Stimulated activated naive CD8-positive, alpha-beta T cell treated with anti-CD3 and anti-CD28 coated beads, Interleukin-15, amount 100 ng/mL, for 72 hours (primary cell): ENCODE data around the gene THRA.
A peak's percentile ranks its signal among the peaks of the same experiment; 100 is the strongest.

Experiments
- ATAC-seq: fragments of 150-1000 bp; cut with Tn5 transposase; 2 replicates; pipeline ENCODE4 v1.10.0; 2021; ENCODE audit warnings: mild to moderate bottlenecking, moderate library complexity
- DNase-seq, 2 donors: peaks; one replicate each; pipeline ENCODE4 v3.0.0; 2021 to 2022
- H3K27ac Mint-ChIP-seq, 2 donors: one replicate each; pipeline ENCODE4 v1.8.0; 2022; ENCODE audit warnings: mild to moderate bottlenecking in 2 of 2, mixed read lengths in 2 of 2, moderate library complexity in 2 of 2
- H3K27me3 Mint-ChIP-seq: one replicate; pipeline ENCODE4 v1.8.0; 2022; ENCODE audit warnings: mixed read lengths
- H3K4me1 Mint-ChIP-seq: one replicate; pipeline ENCODE4 v1.8.0; 2022; ENCODE audit warnings: mild to moderate bottlenecking, mixed read lengths
- H3K4me3 Mint-ChIP-seq, 2 donors: one replicate each; pipeline ENCODE4 v1.8.0; 2022; ENCODE audit warnings: mild to moderate bottlenecking in 2 of 2, mixed read lengths in 2 of 2, moderate library complexity in 1 of 2
- H3K9me3 Mint-ChIP-seq, 2 donors: one replicate each; pipeline ENCODE4 v1.8.0; 2022; ENCODE audit warnings: mixed read lengths in 2 of 2

Gene THRA, protein sequence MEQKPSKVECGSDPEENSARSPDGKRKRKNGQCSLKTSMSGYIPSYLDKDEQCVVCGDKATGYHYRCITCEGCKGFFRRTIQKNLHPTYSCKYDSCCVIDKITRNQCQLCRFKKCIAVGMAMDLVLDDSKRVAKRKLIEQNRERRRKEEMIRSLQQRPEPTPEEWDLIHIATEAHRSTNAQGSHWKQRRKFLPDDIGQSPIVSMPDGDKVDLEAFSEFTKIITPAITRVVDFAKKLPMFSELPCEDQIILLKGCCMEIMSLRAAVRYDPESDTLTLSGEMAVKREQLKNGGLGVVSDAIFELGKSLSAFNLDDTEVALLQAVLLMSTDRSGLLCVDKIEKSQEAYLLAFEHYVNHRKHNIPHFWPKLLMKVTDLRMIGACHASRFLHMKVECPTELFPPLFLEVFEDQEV

DNA sequence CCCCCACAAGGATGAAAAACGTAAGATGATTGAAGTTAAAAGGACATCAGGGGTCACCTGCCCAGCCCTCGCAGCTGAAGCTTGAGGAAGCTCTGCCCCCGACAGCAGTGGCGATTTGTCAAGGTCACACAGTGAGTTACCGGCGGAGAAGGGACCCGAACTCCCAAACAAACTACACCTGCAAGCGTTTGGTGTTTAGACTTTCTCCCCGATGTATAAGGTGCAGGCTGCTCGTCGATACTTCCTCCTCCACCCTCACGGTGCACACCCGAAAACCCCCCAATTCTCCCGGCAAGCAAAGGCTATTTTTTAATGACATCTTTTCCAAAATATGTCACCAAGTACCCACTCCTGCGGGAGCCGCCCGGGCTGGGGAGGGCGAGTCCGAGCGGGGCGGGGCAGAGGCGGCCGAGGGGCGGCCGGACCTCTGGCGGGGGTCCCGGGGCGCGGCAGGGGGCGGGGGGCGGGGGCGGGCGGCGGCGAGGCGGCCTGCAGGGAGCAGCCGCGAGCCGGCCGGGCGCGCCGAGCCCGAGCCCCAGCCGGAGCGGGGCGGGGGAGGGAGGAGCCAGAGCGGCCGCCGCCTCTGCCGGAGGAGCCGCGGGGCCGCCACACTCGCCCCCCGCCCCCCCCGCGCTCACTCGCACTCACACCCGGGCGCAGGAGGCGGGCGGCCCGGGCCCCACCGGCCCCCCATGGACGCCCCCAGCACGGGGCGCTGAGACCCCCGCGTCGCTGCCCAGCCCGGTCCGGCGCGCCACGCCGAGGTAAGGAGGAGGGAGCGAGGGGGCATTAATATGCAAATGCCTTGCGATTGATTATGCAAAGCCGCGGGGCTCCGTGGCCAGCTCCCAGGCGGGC, at the start of gene THRA:
Gene THRA, plus strand, starts transcription at position 637 of the 858 bp plus-strand sequence. CDS start 11,524 bp downstream, outside the sequence.
- peak within 1 kb of the TSS; percentile 85 to 91 for H3K27ac Mint-ChIP-seq
- peaks cover 52% of the 10 kb centered on the region for H3K4me1 Mint-ChIP-seq
- peak; percentile 60 to 72 for DNase-seq
- peaks cover 15% of the 10 kb centered on the region for H3K27me3 Mint-ChIP-seq
- ATAC-seq, result peak; percentile 85
- peak within 1 kb of the TSS; percentile 88 to 94 for H3K4me3 Mint-ChIP-seq
- H3K9me3 Mint-ChIP-seq, result no peaks in the 10 kb centered on the region

DNA sequence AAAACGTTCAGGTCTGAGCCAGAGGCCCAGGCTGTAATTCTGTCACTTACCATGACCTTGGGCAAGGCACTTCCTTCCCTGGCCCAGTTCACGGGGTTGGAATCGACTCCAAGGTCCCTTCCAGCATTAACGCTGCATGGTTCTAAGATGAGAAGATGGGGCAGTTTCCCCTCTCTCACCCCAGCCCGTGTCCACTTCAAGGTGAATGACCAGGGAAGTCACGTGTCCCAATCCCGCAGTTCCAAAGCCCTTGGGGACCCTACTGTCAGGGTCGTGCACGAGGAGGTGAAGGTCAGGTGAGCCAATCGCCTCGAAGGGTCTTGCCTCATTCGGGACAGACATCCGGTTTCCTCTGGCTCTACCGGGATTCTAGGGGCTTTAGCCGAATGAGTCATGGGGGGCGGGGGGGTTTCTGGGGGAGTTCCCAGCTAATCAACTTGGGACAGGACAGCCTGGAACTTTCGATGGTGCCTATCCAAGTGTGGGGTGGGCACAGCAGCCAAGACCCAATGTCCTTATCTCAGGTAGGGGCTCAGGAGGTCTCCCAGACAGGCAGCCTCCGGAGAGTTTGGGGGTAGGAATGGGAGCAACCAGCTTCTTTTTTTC, 48.3 kb upstream of the THRA start:
- H3K27ac Mint-ChIP-seq, result no peak overlapping the region
- no peaks in the 10 kb centered on the region for H3K9me3 Mint-ChIP-seq
- ATAC-seq (no peak), DNase-seq (no peak)
- peaks cover 28% of the 10 kb centered on the region for H3K4me1 Mint-ChIP-seq
- H3K27me3 Mint-ChIP-seq, result peaks cover 9% of the 10 kb centered on the region
- no peak overlapping the region for H3K4me3 Mint-ChIP-seq

DNA sequence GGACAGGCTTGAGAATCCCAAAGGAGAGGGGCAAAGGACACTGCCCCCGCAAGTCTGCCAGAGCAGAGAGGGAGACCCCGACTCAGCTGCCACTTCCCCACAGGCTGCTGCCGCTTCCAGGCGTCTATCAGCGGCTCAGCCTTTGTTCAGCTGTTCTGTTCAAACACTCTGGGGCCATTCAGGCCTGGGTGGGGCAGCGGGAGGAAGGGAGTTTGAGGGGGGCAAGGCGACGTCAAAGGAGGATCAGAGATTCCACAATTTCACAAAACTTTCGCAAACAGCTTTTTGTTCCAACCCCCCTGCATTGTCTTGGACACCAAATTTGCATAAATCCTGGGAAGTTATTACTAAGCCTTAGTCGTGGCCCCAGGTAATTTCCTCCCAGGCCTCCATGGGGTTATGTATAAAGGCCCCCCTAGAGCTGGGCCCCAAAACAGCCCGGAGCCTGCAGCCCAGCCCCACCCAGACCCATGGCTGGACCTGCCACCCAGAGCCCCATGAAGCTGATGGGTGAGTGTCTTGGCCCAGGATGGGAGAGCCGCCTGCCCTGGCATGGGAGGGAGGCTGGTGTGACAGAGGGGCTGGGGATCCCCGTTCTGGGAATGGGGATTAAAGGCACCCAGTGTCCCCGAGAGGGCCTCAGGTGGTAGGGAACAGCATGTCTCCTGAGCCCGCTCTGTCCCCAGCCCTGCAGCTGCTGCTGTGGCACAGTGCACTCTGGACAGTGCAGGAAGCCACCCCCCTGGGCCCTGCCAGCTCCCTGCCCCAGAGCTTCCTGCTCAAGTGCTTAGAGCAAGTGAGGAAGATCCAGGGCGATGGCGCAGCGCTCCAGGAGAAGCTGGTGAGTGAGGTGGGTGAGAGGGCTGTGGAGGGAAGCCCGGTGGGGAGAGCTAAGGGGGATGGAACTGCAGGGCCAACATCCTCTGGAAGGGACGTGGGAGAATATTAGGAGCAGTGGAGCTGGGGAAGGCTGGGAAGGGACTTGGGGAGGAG, 47.5 kb upstream of the THRA start, which contains the start of gene CSF3:
Gene CSF3, plus strand, starts transcription at position 436 of the 993 bp plus-strand sequence. Its CDS starts 35 bp downstream, at position 471.
- Mint-ChIP-seq H3K4me3 (no peak within 1 kb of the TSS), H3K27ac (peak within 1 kb of the TSS in 1 of 2 donors; percentile 92), H3K4me1 (peaks cover 24% of the 10 kb centered on the region), H3K27me3 (peaks cover 9% of the 10 kb centered on the region), H3K9me3 (no peaks in the 10 kb centered on the region)
- DNase-seq, result no peak
- no peak for ATAC-seq

DNA sequence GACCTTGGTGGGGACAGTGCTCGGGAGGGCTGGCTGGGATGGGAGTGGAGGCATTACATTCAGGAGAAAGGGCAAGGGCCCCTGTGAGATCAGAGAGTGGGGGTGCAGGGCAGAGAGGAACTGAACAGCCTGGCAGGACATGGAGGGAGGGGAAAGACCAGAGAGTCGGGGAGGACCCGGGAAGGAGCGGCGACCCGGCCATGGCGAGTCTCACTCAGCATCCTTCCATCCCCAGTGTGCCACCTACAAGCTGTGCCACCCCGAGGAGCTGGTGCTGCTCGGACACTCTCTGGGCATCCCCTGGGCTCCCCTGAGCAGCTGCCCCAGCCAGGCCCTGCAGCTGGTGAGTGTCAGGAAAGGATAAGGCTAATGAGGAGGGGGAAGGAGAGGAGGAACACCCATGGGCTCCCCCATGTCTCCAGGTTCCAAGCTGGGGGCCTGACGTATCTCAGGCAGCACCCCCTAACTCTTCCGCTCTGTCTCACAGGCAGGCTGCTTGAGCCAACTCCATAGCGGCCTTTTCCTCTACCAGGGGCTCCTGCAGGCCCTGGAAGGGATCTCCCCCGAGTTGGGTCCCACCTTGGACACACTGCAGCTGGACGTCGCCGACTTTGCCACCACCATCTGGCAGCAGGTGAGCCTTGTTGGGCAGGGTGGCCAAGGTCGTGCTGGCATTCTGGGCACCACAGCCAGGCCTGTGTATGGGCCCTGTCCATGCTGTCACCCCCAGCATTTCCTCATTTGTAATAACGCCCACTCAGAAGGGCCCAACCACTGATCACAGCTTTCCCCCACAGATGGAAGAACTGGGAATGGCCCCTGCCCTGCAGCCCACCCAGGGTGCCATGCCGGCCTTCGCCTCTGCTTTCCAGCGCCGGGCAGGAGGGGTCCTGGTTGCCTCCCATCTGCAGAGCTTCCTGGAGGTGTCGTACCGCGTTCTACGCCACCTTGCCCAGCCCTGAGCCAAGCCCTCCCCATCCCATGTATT, 46.5 kb upstream of the THRA start:
- H3K9me3 Mint-ChIP-seq, result no peaks in the 10 kb centered on the region
- H3K4me3 Mint-ChIP-seq, result no peak overlapping the region
- ATAC-seq (no peak), DNase-seq (no peak)
- peak overlapping the region in 1 of 2 donors; percentile 19 for H3K27ac Mint-ChIP-seq
- peaks cover 22% of the 10 kb centered on the region for H3K4me1 Mint-ChIP-seq
- peaks cover 9% of the 10 kb centered on the region for H3K27me3 Mint-ChIP-seq

DNA sequence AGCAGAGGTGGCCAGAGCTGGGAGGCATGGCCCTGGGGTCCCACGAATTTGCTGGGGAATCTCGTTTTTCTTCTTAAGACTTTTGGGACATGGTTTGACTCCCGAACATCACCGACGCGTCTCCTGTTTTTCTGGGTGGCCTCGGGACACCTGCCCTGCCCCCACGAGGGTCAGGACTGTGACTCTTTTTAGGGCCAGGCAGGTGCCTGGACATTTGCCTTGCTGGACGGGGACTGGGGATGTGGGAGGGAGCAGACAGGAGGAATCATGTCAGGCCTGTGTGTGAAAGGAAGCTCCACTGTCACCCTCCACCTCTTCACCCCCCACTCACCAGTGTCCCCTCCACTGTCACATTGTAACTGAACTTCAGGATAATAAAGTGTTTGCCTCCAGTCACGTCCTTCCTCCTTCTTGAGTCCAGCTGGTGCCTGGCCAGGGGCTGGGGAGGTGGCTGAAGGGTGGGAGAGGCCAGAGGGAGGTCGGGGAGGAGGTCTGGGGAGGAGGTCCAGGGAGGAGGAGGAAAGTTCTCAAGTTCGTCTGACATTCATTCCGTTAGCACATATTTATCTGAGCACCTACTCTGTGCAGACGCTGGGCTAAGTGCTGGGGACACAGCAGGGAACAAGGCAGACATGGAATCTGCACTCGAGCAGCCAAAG, 45.2 kb upstream of the THRA start:
- H3K27me3 Mint-ChIP-seq, result peaks cover 2% of the 10 kb centered on the region
- peaks cover 10% of the 10 kb centered on the region for H3K4me1 Mint-ChIP-seq
- no peak for ATAC-seq
- no peak overlapping the region for H3K4me3 Mint-ChIP-seq
- no peak for DNase-seq
- H3K9me3 Mint-ChIP-seq, result no peaks in the 10 kb centered on the region
- peak overlapping the region in 1 of 2 donors; percentile 89 for H3K27ac Mint-ChIP-seq

DNA sequence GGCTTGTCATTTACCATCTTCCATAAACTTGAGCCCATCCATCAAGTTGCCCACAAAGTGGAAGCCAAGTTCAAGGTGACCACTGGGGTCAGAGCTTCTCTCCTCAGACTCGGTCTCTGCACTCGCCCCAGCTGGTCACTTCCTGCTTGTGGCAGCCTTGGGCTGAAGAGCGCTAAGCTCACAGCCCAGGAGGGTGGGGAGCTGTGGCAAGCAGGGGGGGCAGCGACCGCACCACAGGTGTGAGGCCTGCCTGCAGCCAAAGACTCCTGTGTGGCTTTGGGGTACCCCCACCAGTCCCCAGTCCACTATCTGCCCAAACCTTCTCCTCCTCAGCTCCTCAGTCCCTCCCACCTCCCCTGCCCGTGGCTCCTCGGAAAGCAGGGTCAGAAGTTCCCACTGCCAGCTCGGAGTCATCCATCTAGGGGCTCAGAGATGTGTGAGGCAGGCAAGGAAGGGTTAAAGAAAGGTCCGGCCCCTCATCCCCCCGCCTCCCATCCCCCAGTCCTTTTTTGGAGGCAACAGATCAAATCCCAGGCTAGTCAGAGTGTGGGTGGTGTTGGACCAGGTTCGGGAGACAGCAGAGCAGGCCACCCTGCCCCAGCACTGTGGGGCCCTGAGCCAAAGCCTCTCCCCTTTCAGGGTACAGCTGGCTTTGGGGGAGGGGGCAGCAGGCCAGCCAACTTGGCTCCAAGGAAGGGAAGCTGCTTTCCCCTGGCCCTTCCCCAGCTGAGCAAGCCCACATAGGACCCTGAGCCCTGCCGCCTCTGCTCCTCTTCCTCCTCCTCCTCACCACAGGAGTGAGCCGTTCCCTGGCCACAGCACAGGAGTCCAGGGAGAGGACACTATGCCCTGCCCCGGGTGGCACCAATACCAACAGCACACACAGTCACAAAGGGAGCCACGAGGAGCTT, 44.3 kb upstream of the THRA start:
- Mint-ChIP-seq H3K27ac (peak overlapping the region in 1 of 2 donors; percentile 77), H3K4me3 (no peak overlapping the region), H3K27me3 (no peaks in the 10 kb centered on the region), H3K4me1 (peaks cover 7% of the 10 kb centered on the region), H3K9me3 (no peaks in the 10 kb centered on the region)
- ATAC-seq, result no peak
- DNase-seq, result no peak

DNA sequence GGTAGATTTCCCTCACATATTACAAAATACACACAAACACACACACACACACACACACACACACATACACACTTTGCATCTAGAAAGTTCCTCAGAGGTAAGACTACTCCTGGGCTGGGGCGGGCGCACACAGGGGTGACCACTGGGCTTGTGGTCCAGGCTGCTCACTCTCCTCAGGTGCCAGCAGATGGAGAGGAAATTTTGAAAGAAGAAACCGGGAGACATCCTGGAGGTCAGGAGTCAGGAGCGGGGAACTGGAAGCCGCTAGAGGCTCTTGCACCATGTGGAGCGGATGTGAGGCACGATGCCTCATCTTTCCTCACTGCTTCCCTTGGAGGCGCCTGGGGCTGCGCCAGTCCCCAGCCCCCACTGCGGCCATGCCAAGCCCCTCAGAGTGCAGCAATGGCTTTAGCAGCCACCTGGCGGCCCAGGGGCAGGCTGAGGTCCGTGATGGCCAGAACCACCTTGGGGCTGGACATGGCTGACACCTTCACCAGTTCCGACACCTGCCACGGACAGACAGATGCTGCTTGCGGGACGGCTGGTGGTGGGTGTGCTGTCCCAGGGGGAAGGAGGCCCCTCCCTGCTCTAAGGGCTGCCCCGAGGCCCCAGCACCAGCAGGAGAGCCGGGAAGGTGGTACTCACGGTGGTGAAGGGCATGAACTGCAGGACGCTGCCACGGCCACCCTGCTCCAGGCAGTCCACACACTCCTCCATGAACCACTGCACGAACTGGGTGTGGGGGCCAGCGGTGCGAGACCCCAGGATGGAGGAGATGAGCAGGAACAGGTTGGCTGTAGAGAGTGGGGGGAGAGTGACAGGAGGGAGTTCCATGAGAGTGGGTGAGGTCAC, 43.4 kb upstream of the THRA start:
- DNase-seq, result no peak

DNA sequence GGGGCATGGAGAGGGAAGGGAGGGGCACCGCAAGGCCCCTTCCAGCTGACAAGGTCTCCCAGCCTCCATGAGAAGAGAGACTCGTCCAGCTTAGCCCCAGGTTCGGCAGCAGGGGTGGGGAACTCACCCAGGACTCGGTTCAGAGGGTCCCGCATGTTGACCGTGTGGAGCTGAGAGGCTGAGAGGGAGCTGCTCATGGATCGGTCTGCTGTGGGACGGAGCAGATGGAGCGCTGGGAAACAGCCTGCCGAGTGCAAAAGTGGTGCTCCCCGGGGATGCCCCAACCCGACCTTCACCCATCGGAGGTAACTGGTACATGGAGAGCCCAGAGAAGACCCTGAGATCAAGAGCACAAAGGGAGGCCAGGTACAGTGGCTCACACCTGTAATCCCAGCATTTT, 42.6 kb upstream of the THRA start:
- Mint-ChIP-seq H3K27ac (peak overlapping the region in 1 of 2 donors; percentile 57), H3K27me3 (no peaks in the 10 kb centered on the region), H3K4me3 (no peak overlapping the region), H3K9me3 (no peaks in the 10 kb centered on the region), H3K4me1 (peaks cover 2% of the 10 kb centered on the region)
- DNase-seq, result no peak
- ATAC-seq, result no peak

More for the DNA sequence above, 43.4 kb upstream of the THRA start:
- Mint-ChIP-seq H3K4me3 (no peak overlapping the region), H3K27me3 (no peaks in the 10 kb centered on the region), H3K27ac (no peak overlapping the region), H3K4me1 (no peaks in the 10 kb centered on the region), H3K9me3 (no peaks in the 10 kb centered on the region)
- ATAC-seq, result no peak

DNA sequence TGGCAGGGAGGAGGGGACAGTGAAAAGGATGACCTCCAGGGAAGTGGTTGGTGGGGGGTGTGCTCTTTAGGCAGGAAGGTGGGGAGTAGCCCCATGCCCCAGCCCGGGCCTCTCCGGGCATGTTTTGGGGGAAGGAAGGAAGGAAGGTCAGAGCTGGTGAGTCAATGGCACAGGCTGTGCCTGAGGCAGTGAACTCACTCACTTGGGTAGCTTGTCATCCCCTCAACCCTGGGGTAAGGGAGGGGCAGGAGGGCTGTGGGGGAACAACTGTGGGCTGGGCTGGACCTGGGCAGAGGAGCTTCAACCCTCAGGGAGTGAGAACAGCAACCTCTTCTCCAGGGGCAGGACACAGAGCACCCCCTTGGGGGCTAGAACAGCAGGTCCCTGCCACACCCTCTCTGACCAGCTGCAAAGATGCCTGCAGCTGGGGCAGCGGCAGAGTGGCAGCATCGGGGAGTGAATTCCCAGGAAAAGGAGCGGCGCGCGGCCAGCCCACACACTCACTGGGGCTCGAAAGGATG, 41.3 kb upstream of the THRA start:
- ATAC-seq (no peak), DNase-seq (no peak)
- no peaks in the 10 kb centered on the region for H3K9me3 Mint-ChIP-seq
- H3K27ac Mint-ChIP-seq, result peak overlapping the region in 1 of 2 donors; percentile 78
- H3K4me1 Mint-ChIP-seq, result peaks cover 15% of the 10 kb centered on the region
- no peaks in the 10 kb centered on the region for H3K27me3 Mint-ChIP-seq
- no peak overlapping the region for H3K4me3 Mint-ChIP-seq

DNA sequence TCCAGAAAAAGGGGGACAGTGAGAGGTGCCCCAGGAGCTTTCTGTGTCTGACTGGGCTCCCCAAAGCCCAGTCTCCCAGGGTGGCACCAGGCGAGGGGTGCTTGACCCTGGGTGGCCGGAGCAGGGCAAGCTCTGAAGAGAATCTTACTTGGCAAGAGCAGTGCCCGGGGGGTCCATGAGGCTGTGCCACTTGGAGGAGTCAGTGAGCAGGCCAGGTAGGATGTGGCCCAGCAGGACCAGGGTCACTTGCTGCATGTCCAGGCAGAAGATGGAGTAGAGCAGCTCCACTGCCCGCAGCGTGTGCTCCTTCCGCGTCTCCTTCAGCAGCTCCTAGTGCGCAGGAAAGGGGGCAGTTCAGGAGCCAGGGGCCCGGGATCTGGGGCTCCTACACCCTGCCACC, 40.3 kb upstream of the THRA start:
- Mint-ChIP-seq H3K4me1 (peaks cover 24% of the 10 kb centered on the region), H3K27me3 (no peaks in the 10 kb centered on the region), H3K27ac (no peak overlapping the region), H3K4me3 (no peak overlapping the region), H3K9me3 (no peaks in the 10 kb centered on the region)
- DNase-seq (no peak), ATAC-seq (no peak)

DNA sequence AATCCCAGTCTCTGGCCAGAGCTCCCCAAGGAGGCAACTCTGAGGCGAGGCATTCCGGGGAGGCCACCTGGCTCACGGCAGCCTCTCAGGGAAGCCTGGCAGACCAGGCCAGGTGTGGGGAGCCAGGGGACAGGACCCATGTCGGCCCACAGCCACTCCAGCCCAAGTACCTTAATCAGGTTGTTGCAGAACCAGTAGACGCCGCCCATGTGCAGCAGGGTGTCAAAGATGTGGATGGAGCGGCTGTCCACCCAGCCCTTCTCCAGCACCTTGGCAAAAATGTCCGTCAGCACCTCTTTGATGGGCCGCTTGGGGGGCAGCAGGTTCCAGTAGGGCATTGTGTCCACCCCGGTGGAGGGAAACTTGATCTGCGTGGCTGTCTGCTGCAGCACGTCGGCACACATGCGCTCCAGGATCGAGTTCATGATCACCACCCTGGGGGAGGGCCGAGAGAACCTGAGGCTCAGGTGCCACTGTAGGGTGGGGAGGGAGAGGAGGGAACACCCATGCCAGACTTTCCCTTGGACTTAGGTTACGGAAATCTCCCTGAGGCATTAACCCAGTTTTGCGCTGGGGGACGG, 39.7 kb upstream of the THRA start:
- DNase-seq (no peak), ATAC-seq (no peak)
- H3K27me3 Mint-ChIP-seq, result no peaks in the 10 kb centered on the region
- no peak overlapping the region for H3K4me3 Mint-ChIP-seq
- peaks cover 24% of the 10 kb centered on the region for H3K4me1 Mint-ChIP-seq
- no peak overlapping the region for H3K27ac Mint-ChIP-seq
- H3K9me3 Mint-ChIP-seq, result no peaks in the 10 kb centered on the region
